HepG2 (cell line): Measurements from ENCODE around the gene CDKL5. TPM values are rescaled to one million over a fixed set of nuclear protein-coding genes. Genes with fewer than 3 reads are reported as not detected.

ENCODE experiments used
- ATAC-seq: fragments of 200-7000 bp; cut with Tn5 transposase; 3 replicates; pipeline ENCODE4 v1.9.1; 2020; ENCODE audit warnings: mild to moderate bottlenecking, moderate library complexity
- BruUV-seq: library from RNA; stranded (reverse); fragments of 400-500 nt; replicated peaks from 2 replicates; lab custom pipeline; 2021; lab: Mats Ljungman, UMichigan
- CTCF ChIA-PET: fragments of 300-600 bp; formaldehyde crosslinking; extraction: SDS; loops from one replicate; lab custom pipeline; 2021; ENCODE audit warnings: low total read pairs, inconsistent platforms, low intra/inter-chr PET ratio; lab: Yijun Ruan, JAX
- POLR2A ChIA-PET: fragments of 350-600 bp; sonication (Branson Sonifier 250); formaldehyde crosslinking; loops from one replicate; lab custom pipeline; 2020; ENCODE audit warnings: antibody characterized with exemption, inconsistent platforms; lab: Yijun Ruan, JAX
- DNase-seq: peaks from one replicate; pipeline ENCODE4 v3.0.0-alpha.2; 2015; ENCODE audit warnings: low spot score
- FAIRE-seq: peaks from 3 replicates; lab custom pipeline; 2011; peaks lifted over from hg19 to GRCh38; lab: Jason Lieb, UNC
- H2AFZ ChIP-seq: one replicate; pipeline ENCODE4 v1.6.1; 2011; ENCODE audit warnings: low read length, inconsistent platforms
- H3K27ac ChIP-seq: fragments of 300-600 bp; 3 replicates; pipeline ENCODE4 v1.8.0; 2011; ENCODE audit warnings: mixed run types, mild to moderate bottlenecking, mixed read lengths, low read length, inconsistent platforms; ENCODE audit not compliant: insufficient read depth; ENCODE audit errors: extremely low read length
- H3K27me3 ChIP-seq, 2 experiments: fragments of 200-600 bp in 1 of 2; 2 replicates in 1 of 2; 3 replicates in 1 of 2; pipeline versions ENCODE4 v1.6.0 to v1.8.0; 2011; ENCODE audit warnings: low read length in 2 of 2, mild to moderate bottlenecking in 2 of 2, moderate library complexity in 2 of 2, inconsistent platforms in 1 of 2; ENCODE audit not compliant: insufficient read depth in 2 of 2, control insufficient read depth in 1 of 2
- H3K36me3 ChIP-seq, 2 experiments: fragments of 200-600 bp in 1 of 2; replicated peaks in 1 of 2; 2 replicates in 1 of 2; 3 replicates in 1 of 2; pipeline versions ENCODE4 v1.5.1 to v1.8.0; 2011; ENCODE audit warnings: low read length in 2 of 2, inconsistent platforms in 1 of 2; ENCODE audit not compliant: insufficient read depth in 2 of 2, control insufficient read depth in 1 of 2
- H3K4me1 ChIP-seq: 2 replicates; pipeline ENCODE4 v1.5.1; 2012; ENCODE audit warnings: low read length, inconsistent platforms; ENCODE audit not compliant: insufficient read depth
- H3K4me2 ChIP-seq: 2 replicates; pipeline ENCODE4 v1.6.0; 2011; ENCODE audit warnings: low read depth, low read length, inconsistent platforms
- H3K4me3 ChIP-seq, 3 experiments: fragments of 200-600 bp in 1 of 3; sonication (generic), shearing (Covaris generic) in 1 of 3; replicated peaks in 1 of 3; 2 replicates each; pipeline ENCODE4 v1.5.1; 2011 to 2016; ENCODE audit warnings: low read length in 3 of 3, inconsistent platforms in 2 of 3, low read depth in 2 of 3, mild to moderate bottlenecking in 2 of 3, control low read depth in 1 of 3, mixed read lengths in 1 of 3; ENCODE audit not compliant: insufficient read depth in 1 of 3
- H3K79me2 ChIP-seq: one replicate; pipeline ENCODE4 v1.6.1; 2011; ENCODE audit warnings: low read length, inconsistent platforms; ENCODE audit not compliant: insufficient read depth
- H3K9ac ChIP-seq: 2 replicates; pipeline ENCODE4 v1.6.0; 2011; ENCODE audit warnings: mild to moderate bottlenecking, low read depth, low read length, inconsistent platforms; ENCODE audit not compliant: insufficient read depth
- H3K9me3 ChIP-seq: 2 replicates; pipeline ENCODE4 v1.5.1; 2012; ENCODE audit warnings: mild to moderate bottlenecking, low read length
- H4K20me1 ChIP-seq: 2 replicates; pipeline ENCODE4 v1.6.0; 2011; ENCODE audit warnings: inconsistent platforms, mild to moderate bottlenecking, low read length, moderate library complexity; ENCODE audit not compliant: insufficient read depth
- KMT2A ChIP-seq: sonication (generic); formaldehyde crosslinking; IDR thresholded peaks from 2 replicates; pipeline ENCODE4 v1.4.0; 2020; ENCODE audit warnings: missing genetic modification reagents
- RAD21 ChIP-seq: fragments of 450-650 bp; formaldehyde crosslinking; IDR thresholded peaks from 2 replicates; pipeline ENCODE4 v1.5.0; 2020; ENCODE audit warnings: mild to moderate bottlenecking
- ZNF10 ChIP-seq: sonication (generic); formaldehyde crosslinking; IDR thresholded peaks from 2 replicates; pipeline ENCODE4 v1.4.0; 2020; ENCODE audit warnings: mild to moderate bottlenecking, low read depth, missing genetic modification reagents, borderline replicate concordance
- ZNF121 ChIP-seq: sonication (generic); formaldehyde crosslinking; IDR thresholded peaks from 2 replicates; pipeline ENCODE4 v1.5.0; 2020; ENCODE audit warnings: mild to moderate bottlenecking, missing genetic modification reagents
- ZNF296 ChIP-seq: sonication (generic); formaldehyde crosslinking; conservative IDR thresholded peaks from 2 replicates; pipeline ENCODE4 v1.5.0; 2020; ENCODE audit warnings: mild to moderate bottlenecking, missing genetic modification reagents
- WGBS: methylation state at CpG from one replicate; pipeline ENCODE4 v1.1.6; 2017; ENCODE audit warnings: low lambda C conversion rate; 5-methylcytosine and 5-hydroxymethylcytosine counted together
- in situ Hi-C: cut with HindIII; loops from 2 replicates; pipeline ENCODE4 v1.10.0; 2017; ENCODE audit warnings: low pct_unique_long_range_greater_than_20kb; ENCODE audit not compliant: extremely low pct_ligation_motif_present
- intact Hi-C: fragments of 100-400 bp; cut with micrococcal nuclease; formaldehyde crosslinking; loops from one replicate; pipeline ENCODE4 v1.10.0; 2022; ENCODE audit not compliant: unreplicated experiment
- polyA plus RNA-seq, 8 experiments: library from polyadenylated mRNA; depleted of rRNA in 3 of 8; stranded (reverse) in 7 of 8; unstranded in 1 of 8; fragments of >200 nt; fragmentation: Illumina TruSeq in 4 of 8; extraction: Trizol in 4 of 8; gene quantifications; 2 replicates each; pipeline versions ENCODE4 v1.2.1 to v1.2.3, GENCODE V29; 2011 to 2016; ENCODE audit warnings: low read depth in 4 of 8, missing spikeins in 1 of 8, mixed read lengths in 1 of 8; ENCODE audit not compliant: insufficient read depth in 1 of 8
- total RNA-seq, 5 experiments: library from RNA; depleted of rRNA; stranded (reverse); fragments of >200 nt; fragmentation: Illumina TruSeq; extraction: Trizol; gene quantifications; 2 replicates each; pipeline ENCODE4 v1.2.3, GENCODE V29; 2016; ENCODE audit warnings: low read depth in 1 of 5
- TF ChIP-seq, protein P1 (sequence below): sonication (generic); formaldehyde crosslinking; IDR thresholded peaks from 2 replicates; pipeline ENCODE4 v1.8.0; 2023; ENCODE audit warnings: mild to moderate bottlenecking, missing genetic modification reagents

The CDKL5 gene
- total and polyA plus RNA-seq, 2 of the 13 experiments (the other 11 are each of a cell fraction or from before 2014, with no cell fraction given), result 2.8 to 7.0 TPM

- no TSS peak for BruUV-seq
- TF ChIP-seq, protein P1, sequence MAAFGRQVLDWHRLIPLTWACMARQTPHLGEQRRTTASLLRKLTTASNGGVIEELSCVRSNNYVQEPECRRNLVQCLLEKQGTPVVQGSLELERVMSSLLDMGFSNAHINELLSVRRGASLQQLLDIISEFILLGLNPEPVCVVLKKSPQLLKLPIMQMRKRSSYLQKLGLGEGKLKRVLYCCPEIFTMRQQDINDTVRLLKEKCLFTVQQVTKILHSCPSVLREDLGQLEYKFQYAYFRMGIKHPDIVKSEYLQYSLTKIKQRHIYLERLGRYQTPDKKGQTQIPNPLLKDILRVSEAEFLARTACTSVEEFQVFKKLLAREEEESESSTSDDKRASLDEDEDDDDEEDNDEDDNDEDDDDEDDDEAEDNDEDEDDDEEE (CRISPR knock-in tag), result no peak
- TF ChIP-seq KMT2A (CRISPR knock-in tag), result no peak
- TF ChIP-seq ZNF10 (CRISPR knock-in tag), result no peak
- no peaks in the 10 kb centered on the region for H4K20me1 ChIP-seq
- intact Hi-C loops (no loop called here), in situ Hi-C loops (no loop called here)
- H3K27me3 ChIP-seq, result no peaks in the 10 kb centered on the region
- ATAC-seq (no peak), DNase-seq (no peak), FAIRE-seq (no peak)
- H3K9ac ChIP-seq, result no peak overlapping the region
- WGBS, result 60% methylated on average over 3 of the region's 7 CpGs
- H3K27ac ChIP-seq, result no peak overlapping the region
- H3K4me2 ChIP-seq, result no peak overlapping the region
- H3K4me1 ChIP-seq, result no peaks in the 10 kb centered on the region
- POLR2A ChIA-PET, result no interaction called here
- no peaks in the 10 kb centered on the region for H3K79me2 ChIP-seq
- no peaks in the 10 kb centered on the region for H3K9me3 ChIP-seq
- no peak overlapping the region for H2AFZ ChIP-seq
- H3K36me3 ChIP-seq, result no peaks in the 10 kb centered on the region
- no peak overlapping the region for H3K4me3 ChIP-seq
- CTCF ChIA-PET, result no interaction called here
These were observed 262.6 kb downstream of the CDKL5 start for GRCh38 chrX:18687856-18688495.

GRCh38 chrX:18691431-18691830, 266.0 kb downstream of the CDKL5 start:
- FAIRE-seq (no peak), ATAC-seq (no peak)
- H3K36me3 ChIP-seq, result no peaks in the 10 kb centered on the region
- H3K27ac ChIP-seq, result no peak overlapping the region
- ChIA-PET POLR2A (no interaction called here), CTCF (no interaction called here)
- in situ Hi-C loops, result no loop called here
- intact Hi-C loops, result no loop called here
- no peak overlapping the region for H3K4me2 ChIP-seq
- TF ChIP-seq ZNF121 (CRISPR knock-in tag) (no peak), RAD21 (CRISPR knock-in tag) (no peak), ZNF296 (CRISPR knock-in tag) (no peak)
- TF ChIP-seq, all 625 proteins: peak for 0
- BruUV-seq, result no TSS peak
- Histone ChIP-seq H3K4me3 (no peak overlapping the region), H3K79me2 (no peaks in the 10 kb centered on the region), H4K20me1 (no peaks in the 10 kb centered on the region), H2AFZ (no peak overlapping the region), H3K9ac (no peak overlapping the region), H3K27me3 (no peaks in the 10 kb centered on the region), H3K4me1 (no peaks in the 10 kb centered on the region), H3K9me3 (no peaks in the 10 kb centered on the region)
- no peak for DNase-seq
- WGBS, result 0% methylated on average over 1 of the region's 1 CpG
